OCI-LY7 (cell line): ENCODE results near the gene MAGI1. TPM values are rescaled to one million over a fixed set of nuclear protein-coding genes. Genes with fewer than 3 reads are reported as not detected.

ENCODE experiments used
- BruUV-seq: library from RNA; stranded (reverse); fragments of 400-500 nt; replicated peaks from 2 replicates; lab custom pipeline; 2021; lab: Mats Ljungman, UMichigan
- CTCF ChIA-PET: fragments of 300-600 bp; sonication (Branson Sonifier 250); formaldehyde crosslinking; loops from one replicate; lab custom pipeline; 2022; ENCODE audit warnings: antibody characterized with exemption; ENCODE audit not compliant: unreplicated experiment; lab: Charles Lee
- POLR2A ChIA-PET: fragments of 300-600 bp; sonication (Branson Sonifier 250); formaldehyde crosslinking; loops from one replicate; lab custom pipeline; 2022; ENCODE audit warnings: antibody characterized with exemption; lab: Charles Lee
- DNase-seq: peaks from one replicate; pipeline ENCODE4 v3.0.0-alpha.2; 2015; ENCODE audit warnings: low spot score
- H2AFZ ChIP-seq: fragments of 200-600 bp; sonication (generic), shearing (Covaris generic); 2 replicates; pipeline ENCODE4 v1.6.1; 2014; ENCODE audit warnings: mild to moderate bottlenecking, antibody characterized with exemption, low read length, moderate library complexity
- H3K27ac ChIP-seq: fragments of 200-600 bp; sonication (generic); 2 replicates; pipeline ENCODE4 v1.5.1; 2014; ENCODE audit warnings: mixed run types, low read depth, mild to moderate bottlenecking, moderate library complexity, low read length, inconsistent platforms; ENCODE audit not compliant: poor library complexity, severe bottlenecking
- H3K36me3 ChIP-seq: fragments of 200-600 bp; sonication (generic); 2 replicates; pipeline ENCODE4 v1.6.1; 2014; ENCODE audit warnings: mild to moderate bottlenecking, antibody characterized with exemption, low read length, moderate library complexity, mixed read lengths; ENCODE audit not compliant: insufficient read depth
- H3K4me1 ChIP-seq: fragments of 200-600 bp; sonication (generic); 2 replicates; pipeline ENCODE4 v1.5.1; 2014; ENCODE audit warnings: mild to moderate bottlenecking, low read length; ENCODE audit not compliant: insufficient read depth, poor library complexity, severe bottlenecking
- H3K4me2 ChIP-seq: fragments of 200-600 bp; sonication (generic); 2 replicates; pipeline ENCODE4 v1.6.1; 2014; ENCODE audit warnings: mild to moderate bottlenecking, low read length
- H3K4me3 ChIP-seq: fragments of 200-600 bp; sonication (generic); 2 replicates; pipeline ENCODE4 v1.5.1; 2014; ENCODE audit warnings: mild to moderate bottlenecking, low read depth, low read length; ENCODE audit not compliant: poor library complexity, severe bottlenecking
- H3K79me2 ChIP-seq: fragments of 200-600 bp; sonication (generic); 2 replicates; pipeline ENCODE4 v1.6.1; 2016; ENCODE audit warnings: low read depth, mild to moderate bottlenecking, low read length, moderate library complexity, mixed read lengths; ENCODE audit not compliant: insufficient read depth
- H3K9me2 ChIP-seq: fragments of 200-600 bp; sonication (generic); 2 replicates; pipeline ENCODE4 v1.6.1; 2016; ENCODE audit warnings: mild to moderate bottlenecking, low read length, mixed read lengths; ENCODE audit not compliant: insufficient read depth
- H3K9me3 ChIP-seq: fragments of 200-600 bp; sonication (generic); 2 replicates; pipeline ENCODE4 v1.6.1; 2014; ENCODE audit warnings: mild to moderate bottlenecking, mixed run types, low read length, mixed read lengths
- H4K20me1 ChIP-seq: fragments of 200-600 bp; sonication (generic); 2 replicates; pipeline ENCODE4 v1.6.1; 2014; ENCODE audit warnings: mild to moderate bottlenecking, antibody characterized with exemption, low read length, moderate library complexity, mixed read lengths; ENCODE audit not compliant: insufficient read depth
- CTCF ChIP-seq: fragments of 200-600 bp; sonication (generic); conservative IDR thresholded peaks from 2 replicates; pipeline ENCODE4 v1.5.1; 2014; ENCODE audit warnings: mild to moderate bottlenecking, antibody characterized with exemption, low read length, moderate library complexity, mixed read lengths
- EZH2phosphoT487 ChIP-seq: fragments of 200-600 bp; sonication (generic); IDR thresholded peaks from 2 replicates; pipeline ENCODE4 v1.6.1; 2018; ENCODE audit warnings: low read depth, borderline replicate concordance, mild to moderate bottlenecking, mixed run types, antibody characterized with exemption, low read length, moderate library complexity, mixed read lengths
- intact Hi-C: fragments of 100-400 bp; cut with micrococcal nuclease; formaldehyde crosslinking; loops from one replicate; pipeline ENCODE4 v1.10.0; 2022; ENCODE audit not compliant: unreplicated experiment
- total RNA-seq, 2 experiments: library from RNA; depleted of rRNA in 1 of 2; stranded (reverse); fragments of >200 nt in 1 of 2; shearing (Covaris generic) in 1 of 2; gene quantifications; 2 replicates each; pipeline ENCODE4 v1.2.3, GENCODE V29; 2014 to 2022

The MAGI1 gene
- total RNA-seq, 2 experiments from 2014 or later = 0.63 to 2.5 TPM

GRCh38 chr3:66031102-66031698, 7.5 kb downstream of the MAGI1 start:
- no peak for DNase-seq
- Histone ChIP-seq H3K36me3 (no peaks in the 10 kb centered on the region), H4K20me1 (no peaks in the 10 kb centered on the region), H3K4me3 (no peak overlapping the region), H3K4me1 (no peaks in the 10 kb centered on the region), H3K9me3 (no peaks in the 10 kb centered on the region), H3K4me2 (no peak overlapping the region), H3K27ac (no peak overlapping the region), H2AFZ (no peak overlapping the region), H3K9me2 (no peaks in the 10 kb centered on the region), H3K79me2 (no peaks in the 10 kb centered on the region)
- intact Hi-C loops = no loop called here
- CTCF ChIA-PET = no interaction called here
- no peak for TF ChIP-seq EZH2phosphoT487
- BruUV-seq = no TSS peak
- POLR2A ChIA-PET = no interaction called here

- Histone ChIP-seq H3K9me3 (no peaks in the 10 kb centered on the region), H3K4me1 (no peaks in the 10 kb centered on the region), H4K20me1 (no peaks in the 10 kb centered on the region), H3K9me2 (no peaks in the 10 kb centered on the region), H3K4me2 (no peak overlapping the region), H2AFZ (no peak overlapping the region), H3K4me3 (no peak overlapping the region), H3K27ac (no peak overlapping the region), H3K36me3 (no peaks in the 10 kb centered on the region), H3K79me2 (no peaks in the 10 kb centered on the region)
- ChIA-PET POLR2A (no interaction called here), CTCF (no interaction called here)
- no peak for DNase-seq
- intact Hi-C loops = no loop called here
- TF ChIP-seq EZH2phosphoT487 (no peak), CTCF (no peak)
- no TSS peak for BruUV-seq
These were observed 9.3 kb downstream of the MAGI1 start for GRCh38 chr3:66029443-66029842.

- no peak overlapping the region for H3K4me3 ChIP-seq
- no peaks in the 10 kb centered on the region for H3K9me2 ChIP-seq
- no peak for TF ChIP-seq EZH2phosphoT487
- no peak for TF ChIP-seq CTCF
- no peak for DNase-seq
- no peaks in the 10 kb centered on the region for H3K36me3 ChIP-seq
- H3K27ac ChIP-seq = no peak overlapping the region
- no peaks in the 10 kb centered on the region for H3K9me3 ChIP-seq
- intact Hi-C loops = no loop called here
- no peaks in the 10 kb centered on the region for H3K4me1 ChIP-seq
- H4K20me1 ChIP-seq = no peaks in the 10 kb centered on the region
- H3K4me2 ChIP-seq = no peak overlapping the region
- no TSS peak for BruUV-seq
- POLR2A ChIA-PET = no interaction called here
- CTCF ChIA-PET = no interaction called here
- H3K79me2 ChIP-seq = no peaks in the 10 kb centered on the region
- no peak overlapping the region for H2AFZ ChIP-seq
These were observed 9.7 kb downstream of the MAGI1 start for GRCh38 chr3:66029014-66029413.
